Esophagus muscularis mucosa (tissue), 4 donors: ENCODE results near the gene FKBP5. TPM values are rescaled to one million over a fixed set of nuclear protein-coding genes. Genes with fewer than 3 reads are reported as not detected.

ENCODE experiments used
- DNase-seq: peaks from one replicate; pipeline ENCODE4 v3.0.0-alpha.2; 2017; ENCODE audit errors: extremely low spot score
- H3K27ac ChIP-seq, 4 donors: fragments of 200-600 bp; sonication (generic); replicated peaks in 1 of 4; 1 replicate in 3 of 4; 2 replicates in 1 of 4; pipeline ENCODE4 v1.5.1; 2016 to 2019; ENCODE audit warnings: mild to moderate bottlenecking in 1 of 4
- H3K27me3 ChIP-seq, 4 donors: fragments of 200-600 bp; sonication (generic); one replicate each; pipeline versions ENCODE4 v1.5.1 to v1.6.0; 2016 to 2019
- H3K36me3 ChIP-seq, 4 donors: fragments of 200-600 bp; sonication (generic); one replicate each; pipeline ENCODE4 v1.5.1; 2016 to 2019
- H3K4me1 ChIP-seq, 4 donors: fragments of 200-600 bp; sonication (generic); one replicate each; pipeline ENCODE4 v1.5.1; 2016 to 2019
- H3K4me3 ChIP-seq, 4 donors: fragments of 200-600 bp; sonication (generic); 1 replicate in 2 of 4; 2 replicates in 2 of 4; pipeline ENCODE4 v1.5.1; 2016 to 2019; ENCODE audit warnings: mild to moderate bottlenecking in 4 of 4, moderate library complexity in 1 of 4
- H3K9me3 ChIP-seq, 4 donors: fragments of 200-600 bp; sonication (generic); 1 replicate in 3 of 4; 2 replicates in 1 of 4; pipeline ENCODE4 v1.5.1; 2016 to 2019
- CTCF ChIP-seq, 3 experiments: fragments of 200-600 bp in 2 of 3; fragments of 450-650 bp in 1 of 3; sonication (generic) in 2 of 3; IDR thresholded peaks; one replicate each; pipeline ENCODE4 v1.5.1; 2017 to 2019; ENCODE audit warnings: antibody characterized with exemption in 3 of 3, mild to moderate bottlenecking in 2 of 3, moderate library complexity in 1 of 3
- EP300 ChIP-seq: sonication (generic); formaldehyde crosslinking; IDR thresholded peaks from one replicate; pipeline ENCODE4 v1.6.1; 2017; ENCODE audit warnings: antibody characterized with exemption
- POLR2A ChIP-seq: fragments of 450-650 bp; IDR thresholded peaks from one replicate; pipeline ENCODE4 v1.6.1; 2017; ENCODE audit warnings: antibody characterized with exemption, moderate library complexity, mild to moderate bottlenecking, low read depth
- POLR2AphosphoS5 ChIP-seq, 2 donors: sonication (generic); formaldehyde crosslinking; IDR thresholded peaks; one replicate each; pipeline ENCODE4 v1.6.1; 2017; ENCODE audit warnings: antibody characterized with exemption in 2 of 2
- WGBS: methylation state at CpG from one replicate; pipeline ENCODE4 v1.1.5; 2018; 5-methylcytosine and 5-hydroxymethylcytosine counted together
- intact Hi-C: fragments of 100-400 bp; cut with DNase I; formaldehyde crosslinking; loops from one replicate; pipeline ENCODE4 v1.15.1; 2023
- total RNA-seq, 4 donors: library from RNA; depleted of rRNA; stranded (reverse); fragments of >200 nt; gene quantifications; one replicate each; pipeline versions ENCODE4 v1.1.0 to v1.2.1, GENCODE V29; 2016

Gene FKBP5
- total RNA-seq, 4 donors from 2014 or later, result 477 to 689 (median 593) TPM

GRCh38 chr6:35679399-35679798 lies 9.3 kb downstream of the FKBP5 start:
- H3K27ac ChIP-seq, result no peak overlapping the region

GRCh38 chr6:35678814-35679213 lies 9.9 kb downstream of the FKBP5 start:
- H3K27ac ChIP-seq, result no peak overlapping the region
- 97% methylated on average over 1 of the region's 1 CpG for WGBS
- H3K4me3 ChIP-seq, result no peak overlapping the region
- intact Hi-C loops, result loop anchor here (5.0 to 10.0 kb wide), 2 partner anchors 37 to 54 kb away; no protein-coding TSS in a partner anchor
- peaks cover 58 to 100% (median 93%) of the 10 kb centered on the region in 4 donors for H3K4me1 ChIP-seq
- no peak for TF ChIP-seq CTCF (IDR thresholded peaks at IDR 0.05)
- no peak for TF ChIP-seq EP300
- no peak for TF ChIP-seq POLR2A
- TF ChIP-seq POLR2AphosphoS5 (IDR thresholded peaks at IDR 0.05), result peak in 1 of 2 donors; percentile 66
- DNase-seq, result no peak
- no peaks in the 10 kb centered on the region for H3K27me3 ChIP-seq
- H3K36me3 ChIP-seq, result peaks cover 8 to 65% (median 39%) of the 10 kb centered on the region in 4 donors
- no peaks in the 10 kb centered on the region for H3K9me3 ChIP-seq

More at GRCh38 chr6:35679399-35679798, 9.3 kb downstream of the FKBP5 start:
- H3K4me1 ChIP-seq, result peaks cover 57 to 100% (median 93%) of the 10 kb centered on the region in 4 donors
- intact Hi-C loops, result loop anchor here (5.0 to 10.0 kb wide), 2 partner anchors 37 to 55 kb away; no protein-coding TSS in a partner anchor
- H3K4me3 ChIP-seq, result peak overlapping the region in 1 of 4 donors; percentile 29
- H3K36me3 ChIP-seq, result peaks cover 13 to 67% (median 45%) of the 10 kb centered on the region in 4 donors
- no peak for TF ChIP-seq POLR2A
- no peak for TF ChIP-seq CTCF (IDR thresholded peaks at IDR 0.05)
- TF ChIP-seq EP300, result no peak
- no peak for TF ChIP-seq POLR2AphosphoS5 (IDR thresholded peaks at IDR 0.05)
- H3K27me3 ChIP-seq, result no peaks in the 10 kb centered on the region
- DNase-seq, result no peak
- H3K9me3 ChIP-seq, result no peaks in the 10 kb centered on the region
- 100% methylated on average over 1 of the region's 1 CpG for WGBS

GRCh38 chr6:35678021-35678654 lies 10.6 kb downstream of the FKBP5 start:
- H3K4me1 ChIP-seq, result peaks cover 57 to 100% (median 95%) of the 10 kb centered on the region in 4 donors
- TF ChIP-seq POLR2A (no peak), POLR2AphosphoS5 (IDR thresholded peaks at IDR 0.05) (no peak), CTCF (IDR thresholded peaks at IDR 0.05) (no peak), EP300 (no peak)
- peak overlapping the region in 1 of 4 donors; percentile 13 for H3K4me3 ChIP-seq
- 68% methylated on average over 4 of the region's 4 CpGs for WGBS
- H3K27me3 ChIP-seq, result no peaks in the 10 kb centered on the region
- H3K9me3 ChIP-seq, result no peaks in the 10 kb centered on the region
- H3K36me3 ChIP-seq, result peaks cover 5 to 65% (median 34%) of the 10 kb centered on the region in 4 donors
- no peak for DNase-seq
- intact Hi-C loops, result loop anchor here (5.0 to 10.0 kb wide), 2 partner anchors 36 to 53 kb away; no protein-coding TSS in a partner anchor
- no peak overlapping the region for H3K27ac ChIP-seq

- no peak for DNase-seq
- Histone ChIP-seq H3K9me3 (no peaks in the 10 kb centered on the region), H3K4me1 (peaks cover 57 to 100% (median 95%) of the 10 kb centered on the region in 4 donors), H3K27ac (no peak overlapping the region), H3K27me3 (no peaks in the 10 kb centered on the region), H3K36me3 (peaks cover 5 to 68% (median 33%) of the 10 kb centered on the region in 4 donors), H3K4me3 (peak overlapping the region in 1 of 4 donors; percentile 13)
- intact Hi-C loops, result loop anchor here (5.0 to 10.0 kb wide), 2 partner anchors 35 to 53 kb away; no protein-coding TSS in a partner anchor
- TF ChIP-seq POLR2AphosphoS5 (IDR thresholded peaks at IDR 0.05) (no peak), CTCF (IDR thresholded peaks at IDR 0.05) (no peak), POLR2A (no peak), EP300 (no peak)
- WGBS, result 100% methylated on average over 2 of the region's 2 CpGs
Observed at GRCh38 chr6:35677456-35677855, 11.3 kb downstream of the FKBP5 start.
